GM21737 (cell line): ENCODE data around the gene ABRACL.
"Not testable (repeated sequence)": the region's sequence is repeated elsewhere in the genome, so short reads cannot be mapped to it uniquely, and the experiment has no call there.

Experiments
- ATAC-seq: cut with Tn5 transposase; IDR thresholded peaks from one replicate; pipeline ENCODE4 v1.9.1; 2021; ENCODE audit warnings: mild to moderate bottlenecking, moderate library complexity; ENCODE audit not compliant: unreplicated experiment

ABRACL gene

GRCh38 chr6:139028658-139029469 lies at the start of gene ABRACL:
TSS of gene ABRACL (plus strand) at chr6:139028745. CDS start at chr6:139034161, 5,416 bp downstream.
- peak; percentile 61 for ATAC-seq

- no peak for ATAC-seq
Measured at GRCh38 chr6:138979365-138979764, 49.2 kb upstream of the ABRACL start.

- ATAC-seq = no peak
Measured at GRCh38 chr6:138979813-138980668, 48.5 kb upstream of the ABRACL start.

- ATAC-seq = no peak
Measured at GRCh38 chr6:138981416-138981815, 47.1 kb upstream of the ABRACL start.

GRCh38 chr6:138986578-138986977 lies 42.0 kb upstream of the ABRACL start:
- ATAC-seq = no peak

- peak; percentile 9 for ATAC-seq
Measured at GRCh38 chr6:138987080-138987642, 41.4 kb upstream of the ABRACL start.

- peak; percentile 95 for ATAC-seq
Measured at GRCh38 chr6:138987643-138988468, 40.7 kb upstream of the ABRACL start, which contains the start of gene REPS1. TSS of gene REPS1 (minus strand) at chr6:138988253. CDS start at chr6:138987682, 571 bp downstream.

- no peak for ATAC-seq
Measured at GRCh38 chr6:138988469-138988834, 40.1 kb upstream of the ABRACL start.

- no peak for ATAC-seq
Measured at GRCh38 chr6:138989098-138989983, 39.2 kb upstream of the ABRACL start.

- no peak for ATAC-seq
Measured at GRCh38 chr6:138991206-138991605, 37.3 kb upstream of the ABRACL start.

GRCh38 chr6:138992965-138993364 lies 35.6 kb upstream of the ABRACL start:
- ATAC-seq = not testable (repeated sequence)

GRCh38 chr6:138993410-138993809 lies 35.1 kb upstream of the ABRACL start:
- not testable (repeated sequence) for ATAC-seq

GRCh38 chr6:138996524-138996923 lies 32.0 kb upstream of the ABRACL start:
- no peak for ATAC-seq

GRCh38 chr6:138997136-138997535 lies 31.4 kb upstream of the ABRACL start:
- no peak for ATAC-seq

- ATAC-seq = no peak
Measured at GRCh38 chr6:138999949-139000725, 28.4 kb upstream of the ABRACL start.

- no peak for ATAC-seq
Measured at GRCh38 chr6:139003751-139004150, 24.8 kb upstream of the ABRACL start.

GRCh38 chr6:139006477-139006876 lies 22.1 kb upstream of the ABRACL start:
- ATAC-seq = no peak

- no peak for ATAC-seq
Measured at GRCh38 chr6:139007428-139007827, 21.1 kb upstream of the ABRACL start.

GRCh38 chr6:139008117-139008516 lies 20.4 kb upstream of the ABRACL start:
- ATAC-seq = no peak
